Stimulated activated CD4-positive, alpha-beta T cell treated with anti-CD3 and anti-CD28 coated beads, Interleukin-4, amount 100 ng/mL, for 24 hours (primary cell): ENCODE results near the gene PTPRG.

Source experiments
- DNase-seq: peaks from one replicate; pipeline ENCODE4 v3.0.0-alpha.2; 2020

Gene PTPRG

DNA sequence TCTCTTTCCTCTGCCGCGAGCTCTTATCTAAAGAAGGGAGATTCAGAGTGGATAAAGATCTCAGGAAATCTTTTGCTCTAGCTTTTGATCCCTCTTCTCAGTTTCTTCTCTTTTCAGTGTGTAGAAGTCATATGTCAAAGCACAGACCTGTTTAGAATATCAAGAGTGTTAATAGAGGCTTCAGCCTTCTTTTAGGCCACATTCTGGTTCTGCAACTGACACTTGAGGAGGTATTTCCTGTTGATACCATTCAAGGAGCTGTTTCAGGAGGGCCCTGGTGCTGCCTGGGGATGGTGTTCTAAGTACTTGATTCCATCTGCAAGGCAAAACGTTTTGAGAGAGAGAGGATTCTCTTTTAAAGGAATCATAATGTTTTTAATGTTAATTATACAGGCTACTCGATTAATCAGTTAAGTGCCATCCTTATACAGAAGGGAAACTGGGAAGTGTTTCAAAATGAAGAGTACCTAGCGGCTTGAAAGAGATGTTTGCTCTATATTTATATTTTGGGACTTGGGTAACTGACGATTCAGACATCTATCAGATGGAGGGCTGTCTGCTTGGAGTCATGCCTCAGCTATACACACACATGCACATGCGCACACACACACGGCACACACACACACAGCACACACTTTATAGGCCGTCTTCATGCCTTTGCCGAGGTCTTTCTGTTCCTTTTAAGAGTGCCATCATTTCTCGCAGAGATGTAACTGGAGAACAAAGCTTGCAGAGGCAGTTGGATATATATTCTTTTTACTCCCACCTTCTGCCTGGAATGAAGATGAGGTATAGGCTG is 313.9 kb downstream of the PTPRG start:
- no peak for DNase-seq

DNA sequence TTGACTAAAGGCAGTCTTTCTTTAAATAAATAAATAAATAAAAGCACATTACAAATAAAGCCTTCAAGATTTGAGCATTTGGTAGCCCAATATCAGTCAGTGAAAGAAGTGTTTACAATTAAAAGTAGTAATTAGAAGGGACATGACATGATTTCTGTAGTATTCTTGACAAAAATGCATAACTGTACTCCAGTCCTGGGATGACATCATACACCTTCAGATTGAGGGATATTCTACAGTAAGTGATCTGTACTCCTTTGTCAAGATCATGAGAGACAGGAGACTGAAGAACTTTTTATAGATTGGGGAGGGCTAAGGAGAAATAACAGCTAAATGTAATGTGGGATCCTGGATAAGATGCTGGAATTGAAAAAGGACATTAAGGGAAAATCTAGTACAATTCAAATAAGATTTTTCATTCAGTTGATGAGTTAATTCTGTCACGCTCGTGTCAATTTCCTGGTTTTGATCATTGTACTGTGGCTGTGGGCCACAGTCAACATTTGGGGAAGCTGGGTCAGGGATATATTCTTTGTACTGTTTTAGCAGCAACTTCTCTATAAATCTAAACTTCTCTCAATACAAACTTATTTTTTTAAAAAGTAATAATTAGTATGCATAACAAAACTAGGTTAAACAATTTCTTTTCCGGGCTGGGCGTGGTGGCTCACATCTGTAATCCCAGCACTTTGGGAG is 314.8 kb downstream of the PTPRG start:
- DNase-seq = no peak

DNA sequence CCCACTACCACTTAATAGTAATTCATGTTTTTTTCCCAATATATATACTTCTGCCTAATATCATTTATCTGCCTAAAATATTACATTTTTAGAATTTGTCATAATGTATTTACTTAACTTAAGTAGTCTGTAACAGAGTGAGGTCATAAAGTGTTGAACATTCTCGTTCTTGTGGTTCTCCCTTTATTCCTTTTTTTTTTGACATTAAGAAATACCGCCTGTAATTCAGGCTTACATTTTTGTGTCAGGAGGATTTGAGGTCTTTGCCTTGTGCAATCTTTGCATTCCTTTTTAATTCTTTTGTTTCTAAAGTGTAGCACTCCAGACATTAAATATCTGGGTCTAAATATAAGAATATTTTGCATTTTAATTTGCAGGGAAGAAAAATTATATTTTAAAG is 315.4 kb downstream of the PTPRG start:
- DNase-seq = no peak

DNA sequence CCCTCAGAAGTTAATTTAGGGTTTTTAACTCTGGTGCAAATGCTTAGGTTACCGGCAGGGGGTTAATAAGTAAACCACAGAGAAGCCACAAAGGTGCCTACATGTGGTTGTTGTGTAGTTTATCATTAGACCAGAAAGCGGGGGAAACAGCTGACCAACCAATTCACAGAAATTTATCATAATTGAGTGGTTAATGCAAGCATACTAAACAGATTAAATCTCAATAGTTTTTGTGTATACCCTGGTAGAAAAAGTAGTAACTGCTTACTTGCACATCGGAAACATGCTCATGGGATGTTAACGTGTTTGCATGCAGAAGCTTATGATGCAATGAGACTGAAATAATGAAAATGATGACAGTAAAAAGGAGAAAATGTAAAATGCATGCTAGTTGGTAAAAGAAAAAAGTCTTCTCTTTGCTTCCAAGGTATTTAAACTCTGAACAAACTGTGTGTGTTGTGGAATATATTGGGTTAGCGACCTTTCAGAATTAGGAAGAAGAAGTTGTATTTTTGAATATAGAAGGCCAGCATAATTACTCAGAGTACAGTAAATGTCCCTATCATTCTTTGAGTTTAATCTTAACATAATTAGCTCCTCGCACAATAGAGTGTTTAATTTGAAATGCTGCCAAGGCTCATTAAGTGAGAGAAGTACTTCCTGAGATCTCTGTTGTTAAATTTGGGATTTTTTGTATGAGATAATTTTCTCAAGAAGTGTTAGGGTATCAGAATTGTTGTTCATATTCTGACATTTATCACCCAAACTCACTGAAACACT is 316.2 kb downstream of the PTPRG start:
- DNase-seq = no peak

DNA sequence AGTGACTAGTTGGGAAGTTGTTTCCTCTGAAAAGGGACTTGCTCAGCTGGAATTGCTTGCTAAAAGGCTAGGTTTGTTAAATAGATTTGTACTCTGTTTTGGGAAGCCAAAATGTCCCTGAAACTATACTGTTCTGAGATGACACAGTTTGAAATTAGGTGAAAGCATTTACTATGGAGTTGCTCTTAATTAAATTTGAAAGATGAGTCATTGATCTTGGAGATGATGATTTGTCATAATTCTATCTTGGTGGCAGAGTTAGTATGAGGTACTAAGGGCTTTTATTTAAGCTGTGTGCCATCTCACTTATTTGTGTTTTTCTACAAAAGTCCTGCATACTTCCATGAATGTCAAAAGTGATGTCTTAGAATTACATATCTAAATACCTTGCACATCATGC is 320.9 kb downstream of the PTPRG start:
- DNase-seq = no peak

DNA sequence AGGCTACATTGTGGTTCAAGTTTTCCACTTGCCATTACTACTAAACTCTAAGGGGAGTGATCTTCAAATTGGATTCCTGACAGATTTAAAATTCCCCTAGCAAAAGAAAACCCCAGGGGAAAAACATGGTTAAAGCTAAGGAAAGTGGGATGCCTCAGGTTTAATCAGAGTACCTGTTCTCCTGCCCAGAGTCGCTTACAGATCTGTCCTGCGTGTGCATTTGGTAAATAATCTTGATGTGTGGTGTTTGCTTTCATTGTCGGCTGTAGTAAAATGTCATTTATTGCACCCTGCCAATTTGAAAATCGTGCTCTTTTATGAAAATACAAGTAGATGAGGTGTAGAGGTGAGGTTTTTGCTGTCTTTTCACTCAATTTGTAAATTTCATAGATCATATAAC is 323.4 kb downstream of the PTPRG start:
- DNase-seq = no peak

DNA sequence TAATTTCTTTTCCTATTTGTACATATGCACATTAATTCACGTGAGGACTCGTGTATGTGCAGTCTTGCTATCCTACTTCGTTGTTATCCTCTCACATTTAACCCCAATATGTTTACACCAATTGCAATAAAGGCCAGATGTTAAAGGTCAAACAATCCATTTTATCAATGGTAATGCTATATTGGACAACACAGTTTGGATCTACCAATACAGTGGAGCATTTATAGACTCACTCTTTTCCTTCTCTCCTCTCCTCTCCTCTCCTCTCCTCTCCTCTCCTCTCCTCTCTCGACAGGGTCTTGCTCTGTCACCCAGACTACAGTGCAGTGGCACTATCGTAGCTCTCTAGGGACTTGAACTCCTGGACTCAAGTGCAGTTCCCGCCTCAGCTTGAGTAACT is 324.0 kb downstream of the PTPRG start:
- DNase-seq = no peak

DNA sequence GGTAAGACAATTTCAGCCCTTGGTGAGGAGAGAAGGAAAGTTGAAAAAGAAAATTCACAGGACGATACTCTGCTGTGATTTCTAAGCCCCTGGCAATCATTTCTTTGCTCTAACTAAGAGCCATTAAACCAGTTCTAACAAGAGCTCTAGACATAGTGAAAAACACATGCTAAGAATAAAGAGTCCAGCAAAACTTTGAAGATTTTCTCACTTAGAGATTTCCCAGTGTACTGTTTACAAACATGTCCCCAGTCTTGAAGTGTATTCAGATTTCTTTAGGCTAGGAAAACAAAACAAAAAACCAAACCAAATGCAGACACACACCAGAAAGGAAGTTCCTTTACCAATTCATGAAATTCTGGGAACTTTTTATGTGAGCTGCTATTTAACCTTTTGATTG is 325.8 kb downstream of the PTPRG start:
- no peak for DNase-seq

DNA sequence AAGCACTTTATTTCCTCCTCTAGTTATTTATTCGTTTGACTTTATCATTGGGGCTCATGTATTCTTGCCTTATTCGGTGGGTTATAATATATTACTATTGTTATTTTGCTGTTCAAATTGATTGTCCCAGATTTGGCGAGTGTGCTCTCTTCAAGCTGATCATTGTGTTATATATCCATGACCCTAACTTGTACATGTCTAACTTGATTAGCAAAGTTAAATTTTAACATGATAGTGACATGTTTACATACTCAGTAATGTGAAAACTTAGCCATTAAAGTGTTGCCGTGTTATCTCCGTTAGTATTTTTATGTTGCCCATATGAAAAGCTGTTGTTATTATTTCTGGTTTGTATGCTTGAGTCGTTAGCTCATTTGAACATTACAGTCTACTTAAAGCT is 327.9 kb downstream of the PTPRG start:
- DNase-seq = no peak

DNA sequence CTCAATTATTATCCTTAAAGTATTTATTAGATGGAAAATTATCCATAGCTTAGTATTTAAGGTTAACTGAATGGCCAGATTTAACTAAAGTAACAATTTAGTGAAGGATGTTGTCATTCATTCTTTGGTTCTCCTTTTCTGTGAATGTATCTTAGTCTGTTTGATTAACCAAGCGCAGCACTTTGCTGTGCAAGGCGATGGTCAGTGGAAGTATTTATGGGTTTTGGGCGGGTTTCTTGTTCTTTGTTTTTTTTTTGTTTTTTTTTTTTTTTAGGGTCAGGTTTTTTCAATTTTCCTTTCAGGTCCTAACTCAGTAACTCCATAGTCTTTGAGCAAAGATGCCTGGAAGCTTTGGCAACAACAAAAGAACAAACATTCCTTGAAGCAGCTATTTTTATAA is 328.8 kb downstream of the PTPRG start:
- no peak for DNase-seq

DNA sequence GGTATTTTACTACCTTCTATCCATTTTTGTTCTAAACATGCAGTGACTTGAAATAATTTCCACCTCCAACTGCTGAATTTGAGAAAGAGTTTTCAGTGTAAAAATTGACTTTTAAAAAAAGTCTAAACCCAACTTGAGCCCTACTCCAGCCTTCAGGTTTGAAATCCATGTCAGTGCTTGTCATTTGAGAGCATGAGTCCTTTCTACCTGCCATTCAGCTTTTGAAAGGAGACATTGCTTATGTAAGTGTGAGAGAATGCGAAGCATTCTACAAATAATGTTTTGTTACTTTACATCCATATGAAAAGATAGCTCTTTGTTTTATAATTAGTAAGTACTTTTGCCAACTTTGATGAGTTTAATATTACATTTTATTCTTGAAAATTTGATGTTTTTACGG is 329.2 kb downstream of the PTPRG start:
- DNase-seq = no peak

DNA sequence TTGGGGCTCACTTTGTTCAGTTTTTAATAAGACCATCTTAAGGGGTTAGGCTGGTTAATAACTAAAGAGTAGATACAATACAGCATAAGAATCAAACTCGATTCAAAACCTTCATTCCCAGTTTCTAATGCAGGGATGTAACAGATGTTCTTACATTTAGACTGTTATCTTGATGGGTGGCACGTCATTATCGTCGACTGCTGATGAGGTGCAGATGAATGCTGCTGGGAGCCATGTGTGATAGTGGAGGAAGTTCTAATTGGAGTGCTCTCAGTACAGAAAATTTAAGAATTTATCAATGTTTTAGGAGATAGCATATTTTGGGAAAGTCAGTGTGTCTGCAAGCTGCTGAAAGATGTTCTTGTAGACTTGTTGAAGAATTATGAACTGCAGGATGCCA is 331.5 kb downstream of the PTPRG start:
- no peak for DNase-seq

DNA sequence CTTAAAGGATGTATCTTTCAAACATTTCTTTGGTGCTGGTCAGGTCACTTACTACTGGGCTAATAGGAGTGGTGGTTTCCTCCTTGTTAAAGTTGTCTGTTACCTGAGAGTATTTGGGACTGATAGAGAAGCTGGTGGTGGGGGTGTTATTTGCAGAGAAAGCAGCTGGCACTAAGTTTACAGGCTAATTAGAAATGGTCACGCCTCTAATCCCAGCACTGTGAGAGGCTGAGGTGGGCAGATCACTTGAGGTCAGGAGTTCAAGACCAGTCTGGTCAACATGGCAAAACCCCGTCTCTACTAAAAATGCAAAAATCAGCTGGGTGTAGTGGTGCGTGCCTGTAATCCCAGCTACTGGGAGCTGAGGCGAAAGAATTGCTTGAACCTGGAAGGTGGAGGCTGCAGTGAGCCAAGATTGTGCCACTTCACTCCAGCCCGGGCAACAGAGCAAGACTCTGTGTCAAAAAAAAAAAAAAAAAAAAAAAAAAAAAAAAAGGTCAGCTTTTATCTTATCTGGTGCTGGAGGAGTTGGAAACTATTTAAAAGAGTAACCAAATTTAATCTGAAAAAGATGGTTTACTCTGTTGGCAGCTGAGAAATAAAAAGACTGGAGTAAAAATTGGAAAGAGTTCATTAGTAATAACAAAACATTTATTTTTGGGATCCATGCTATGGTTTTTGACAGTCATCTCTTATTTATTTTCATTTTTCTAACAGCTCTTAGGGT is 332.6 kb downstream of the PTPRG start:
- DNase-seq = no peak

DNA sequence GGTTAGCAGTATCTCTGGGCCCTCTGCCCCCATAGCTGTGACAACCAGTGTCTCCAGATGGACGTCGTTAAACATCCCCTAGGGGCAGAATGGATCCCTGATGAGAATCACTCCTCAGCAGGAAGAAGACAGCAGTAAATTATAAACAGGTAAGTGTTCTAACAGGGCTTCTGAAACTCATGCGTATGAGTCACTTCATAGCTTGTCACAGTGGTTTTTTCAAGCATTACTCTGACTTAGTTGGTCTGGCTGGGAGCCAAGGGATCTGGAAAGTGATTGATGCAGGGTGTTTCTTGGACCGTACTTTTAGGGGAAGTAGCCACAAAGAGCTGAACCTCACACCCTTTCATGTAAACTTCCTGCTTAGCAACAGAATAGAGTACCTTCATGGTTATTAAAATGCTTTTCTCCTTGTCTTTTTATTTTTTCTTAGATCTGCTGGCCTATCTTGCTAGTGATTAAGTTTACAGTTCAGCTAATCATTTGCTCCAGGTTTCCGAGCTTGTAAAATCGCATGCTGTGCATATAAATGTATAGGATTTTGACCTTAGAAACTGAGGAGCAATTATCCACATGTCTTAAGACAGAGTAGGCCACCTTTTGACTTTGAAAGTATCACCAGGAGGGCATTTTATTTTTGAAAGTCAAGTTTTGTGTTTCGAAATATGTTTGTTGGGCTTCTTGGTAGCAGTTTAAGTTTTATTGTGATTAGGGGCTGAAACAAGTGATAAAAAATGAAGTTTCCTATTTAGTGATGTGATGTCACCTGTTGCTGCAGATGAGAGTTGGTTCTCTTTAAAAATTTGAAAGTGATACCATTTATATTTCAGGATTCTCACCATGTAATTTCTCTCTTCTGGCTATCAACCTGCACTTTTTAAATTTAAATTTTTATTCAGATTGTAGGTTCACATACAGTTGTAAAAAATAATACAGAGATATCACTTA is 333.9 kb downstream of the PTPRG start:
- peak; percentile 33 for DNase-seq

DNA sequence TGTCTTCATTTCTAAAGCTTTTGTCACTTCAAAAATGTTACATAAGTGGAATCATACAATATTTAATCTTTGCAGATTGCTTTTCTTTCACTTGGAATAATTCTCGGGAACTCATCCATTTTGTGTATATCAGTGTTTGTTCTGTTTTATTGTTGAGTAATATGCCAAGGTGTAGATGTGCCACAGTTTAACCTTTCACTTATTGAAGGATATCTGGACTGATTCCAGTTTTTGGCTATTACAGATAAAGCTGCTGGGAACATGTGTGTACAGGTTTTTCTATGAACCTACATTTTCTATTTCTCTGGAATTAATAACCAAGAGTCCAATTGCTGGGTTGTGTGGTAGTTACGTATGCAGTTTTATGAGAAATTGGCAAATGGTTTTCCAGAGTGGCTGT is 334.9 kb downstream of the PTPRG start:
- no peak for DNase-seq

DNA sequence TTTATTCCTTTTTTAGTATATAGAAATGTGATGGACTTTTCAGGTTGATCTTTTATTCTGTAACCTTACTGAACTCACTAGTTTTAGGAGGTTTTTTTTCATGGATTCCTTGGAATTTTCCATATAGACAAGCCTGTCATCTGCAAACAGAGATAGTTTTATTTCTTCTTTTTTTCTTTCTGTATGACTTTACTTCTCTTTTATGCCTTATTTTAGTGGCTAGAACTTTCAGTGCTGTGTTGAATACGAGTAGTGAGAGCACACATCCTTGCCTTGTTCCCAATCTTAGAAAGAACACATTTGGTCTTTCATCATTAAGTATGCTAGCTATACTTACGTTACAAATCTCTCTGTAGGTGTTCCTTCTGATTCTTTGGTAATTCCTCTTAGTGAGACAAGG is 336.5 kb downstream of the PTPRG start:
- no peak for DNase-seq

DNA sequence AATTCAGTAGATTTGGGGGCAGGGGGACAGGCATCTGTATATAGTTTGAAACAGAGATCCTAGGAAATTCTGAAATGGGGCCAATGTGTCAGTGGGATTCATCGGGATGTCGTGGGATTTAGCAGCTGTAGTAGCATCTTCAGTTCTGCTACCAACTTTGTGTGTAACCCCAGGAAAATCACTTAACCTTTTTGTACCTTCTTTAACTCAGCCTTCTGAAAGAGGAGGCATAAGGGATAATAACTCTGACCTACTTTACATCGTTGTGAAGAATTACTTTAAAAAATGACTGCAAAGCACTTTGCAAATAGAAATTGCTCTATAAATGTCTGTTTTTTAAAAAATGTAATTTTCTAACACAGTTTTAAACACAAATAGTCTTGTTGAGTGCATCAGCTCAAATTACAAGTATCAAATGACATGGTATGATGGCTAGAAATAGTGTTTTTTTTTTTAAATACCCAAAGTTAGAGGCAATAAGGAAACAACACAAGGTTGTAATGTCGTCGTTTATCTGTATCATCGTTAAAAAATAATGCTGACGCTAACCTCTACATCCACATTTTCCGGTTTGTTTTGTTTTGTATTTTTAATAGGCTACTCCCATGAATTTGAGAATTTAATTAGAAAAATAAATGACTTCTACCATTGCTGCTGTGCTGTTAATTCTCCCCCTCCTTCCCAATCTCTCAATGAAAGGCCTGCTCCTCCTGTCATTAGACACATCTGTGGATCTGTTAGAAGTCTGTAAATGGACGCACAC is 338.5 kb downstream of the PTPRG start:
- no peak for DNase-seq

DNA sequence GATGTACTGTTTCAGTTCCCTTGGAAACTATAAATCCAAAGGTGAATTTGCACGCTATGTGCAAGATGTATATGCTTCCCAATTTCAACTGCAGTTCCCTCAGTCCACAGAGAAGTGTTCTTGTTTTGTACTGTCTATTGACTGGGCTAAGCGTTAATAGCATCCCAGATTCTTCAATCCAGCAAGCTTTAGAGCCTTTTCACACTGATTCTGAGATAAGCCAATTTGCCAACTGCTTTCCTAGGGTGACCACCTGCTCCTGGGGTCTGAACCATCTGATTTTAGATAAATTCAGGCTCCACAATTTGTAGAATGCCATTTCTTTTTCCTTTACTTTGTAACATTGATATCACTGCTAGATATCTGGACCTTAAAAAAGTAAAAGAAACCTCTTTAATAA is 340.1 kb downstream of the PTPRG start:
- no peak for DNase-seq

DNA sequence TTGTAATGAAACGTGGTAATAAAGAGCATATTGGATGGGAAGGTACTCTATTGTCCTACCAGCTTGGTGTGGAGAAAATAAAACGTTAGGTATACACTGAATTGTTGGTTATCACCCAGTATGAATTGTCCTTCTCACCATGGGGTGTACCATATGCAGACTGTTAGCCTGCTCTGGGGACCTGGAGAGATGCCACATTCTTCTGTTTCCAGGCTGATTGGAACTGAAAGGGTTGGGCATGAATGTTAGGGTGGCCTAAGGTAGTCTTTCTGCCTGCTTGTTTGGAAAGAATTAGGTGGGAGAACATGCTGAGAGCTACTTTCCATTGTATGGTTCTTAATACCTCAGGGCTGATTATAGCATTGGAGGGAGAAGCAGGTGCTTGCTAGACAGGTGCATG is 340.6 kb downstream of the PTPRG start:
- no peak for DNase-seq

DNA sequence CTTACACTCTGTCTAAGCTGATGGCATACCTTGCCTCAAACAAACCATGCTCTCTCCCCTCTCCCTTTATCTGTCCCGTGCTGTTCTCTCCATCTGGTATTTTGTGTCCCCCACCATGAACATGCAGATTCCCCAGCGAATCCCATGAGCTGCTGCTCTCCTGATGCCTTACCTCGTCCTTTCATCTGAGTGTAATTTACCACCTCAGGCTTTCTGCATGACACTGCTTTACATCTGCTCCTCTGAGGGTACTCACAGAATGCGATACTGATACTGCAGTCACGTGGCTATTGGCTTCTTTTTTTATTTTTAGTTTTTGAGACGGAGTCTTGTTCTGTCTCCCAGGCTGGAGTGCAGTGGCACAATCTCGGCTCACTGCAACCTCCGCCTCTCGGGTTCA is 341.7 kb downstream of the PTPRG start:
- no peak for DNase-seq

DNA sequence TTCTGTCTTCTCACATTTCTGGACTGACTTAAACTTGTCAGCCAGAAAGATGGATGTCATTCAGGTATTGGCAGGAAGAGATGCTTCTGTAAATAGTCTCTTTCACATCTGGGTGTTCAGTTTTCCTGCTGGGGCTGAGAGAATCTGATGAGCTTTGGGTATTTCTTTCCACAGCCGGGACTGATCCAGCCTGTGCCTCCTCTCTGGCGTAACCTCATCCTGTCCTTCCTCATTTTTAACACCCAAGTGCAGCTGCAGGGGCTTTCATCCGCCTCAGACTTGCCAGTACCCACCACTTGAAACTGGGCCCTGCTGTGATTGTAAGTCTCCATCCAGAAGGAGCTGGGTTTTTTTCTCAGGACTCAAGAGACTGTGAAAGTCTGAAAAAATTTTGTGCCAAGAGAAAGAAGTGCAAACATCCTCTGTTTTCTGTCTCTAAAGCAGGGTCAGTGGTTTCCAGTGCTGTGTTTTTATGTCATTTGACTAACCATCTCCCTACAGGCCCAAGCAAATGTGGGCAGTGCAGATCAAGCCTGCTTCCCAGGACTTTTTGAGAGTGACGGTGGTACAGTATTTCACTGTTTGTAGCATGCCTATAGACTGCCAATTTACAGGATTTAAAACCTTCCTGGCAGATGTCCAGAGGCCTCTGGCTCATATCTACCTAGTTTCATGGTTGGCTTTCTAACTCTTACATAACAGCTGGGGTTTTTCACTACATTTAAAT is 342.7 kb downstream of the PTPRG start:
- no peak for DNase-seq
